Liver (tissue), 9 donors: Measurements from ENCODE around the gene DNMT3A. TPM values are rescaled to one million over a fixed set of nuclear protein-coding genes. Genes with fewer than 3 reads are reported as not detected.

Experiments
- DNase-seq: peaks from one replicate; pipeline ENCODE4 v3.0.0-alpha.2; 2017; ENCODE audit warnings: low spot score
- H3K27ac ChIP-seq, 2 donors: one replicate each; pipeline ENCODE4 v1.7.0; 2013; ENCODE audit warnings: inconsistent platforms in 2 of 2, low read length in 2 of 2, control low read depth in 1 of 2, low read depth in 1 of 2, mild to moderate bottlenecking in 1 of 2
- H3K27me3 ChIP-seq, 4 donors: one replicate each; pipeline versions ENCODE4 v1.6.1 to v1.7.0; 2013; ENCODE audit warnings: low read length in 3 of 4, inconsistent platforms in 1 of 4, mild to moderate bottlenecking in 1 of 4, moderate library complexity in 1 of 4; ENCODE audit not compliant: control insufficient read depth in 4 of 4, insufficient read depth in 4 of 4
- H3K36me3 ChIP-seq, 4 donors: one replicate each; pipeline versions ENCODE4 v1.6.1 to v1.7.0; 2013; ENCODE audit warnings: low read length in 3 of 4, mild to moderate bottlenecking in 3 of 4, low read depth in 1 of 4, moderate library complexity in 1 of 4; ENCODE audit not compliant: control insufficient read depth in 4 of 4, insufficient read depth in 3 of 4
- H3K4me1 ChIP-seq, 4 donors: one replicate each; pipeline versions ENCODE4 v1.6.1 to v1.7.0; 2013; ENCODE audit warnings: low read length in 3 of 4, mild to moderate bottlenecking in 3 of 4, moderate library complexity in 1 of 4; ENCODE audit not compliant: control insufficient read depth in 4 of 4, insufficient read depth in 4 of 4
- H3K4me3 ChIP-seq, 3 donors: one replicate each; pipeline versions ENCODE4 v1.6.1 to v1.7.0; 2013; ENCODE audit warnings: low read length in 3 of 3, control low read depth in 1 of 3, low read depth in 1 of 3, mild to moderate bottlenecking in 1 of 3
- H3K9ac ChIP-seq, 2 donors: one replicate each; pipeline ENCODE4 v1.7.0; 2013; ENCODE audit warnings: low read length in 2 of 2, mild to moderate bottlenecking in 2 of 2, moderate library complexity in 2 of 2, control low read depth in 1 of 2, low read depth in 1 of 2
- H3K9me3 ChIP-seq, 4 donors: one replicate each; pipeline versions ENCODE4 v1.6.1 to v1.7.0; 2013; ENCODE audit warnings: low read length in 3 of 4; ENCODE audit not compliant: control insufficient read depth in 4 of 4
- ATF3 ChIP-seq: IDR thresholded peaks from 2 replicates; pipeline ENCODE4 v1.6.1; 2016; ENCODE audit warnings: antibody characterized with exemption
- CTCF ChIP-seq: fragments of 150-350 bp; IDR thresholded peaks from 2 replicates; pipeline ENCODE4 v1.5.1; 2017; ENCODE audit warnings: improper control_type of control experiment, low read depth, low read length; ENCODE audit not compliant: missing input control
- EGR1 ChIP-seq, 2 donors: IDR thresholded peaks; 2 replicates each; pipeline ENCODE4 v1.6.1; 2016 to 2018; ENCODE audit warnings: antibody characterized with exemption in 2 of 2, low read depth in 2 of 2
- FOXA1 ChIP-seq: IDR thresholded peaks from 2 replicates; pipeline ENCODE4 v1.6.1; 2016; ENCODE audit warnings: antibody characterized with exemption
- FOXA2 ChIP-seq: IDR thresholded peaks from 2 replicates; pipeline ENCODE4 v1.6.1; 2016; ENCODE audit warnings: antibody characterized with exemption
- GABPA ChIP-seq, 2 donors: IDR thresholded peaks in 1 of 2; conservative IDR thresholded peaks in 1 of 2; 2 replicates each; pipeline ENCODE4 v1.6.1; 2016; ENCODE audit warnings: antibody characterized with exemption in 2 of 2, mild to moderate bottlenecking in 1 of 2, moderate library complexity in 1 of 2
- HNF4A ChIP-seq, 2 donors: conservative IDR thresholded peaks; 2 replicates each; pipeline ENCODE4 v1.6.1; 2016; ENCODE audit warnings: antibody characterized with exemption in 2 of 2, mild to moderate bottlenecking in 2 of 2
- HNF4G ChIP-seq: IDR thresholded peaks from 2 replicates; pipeline ENCODE4 v1.6.1; 2016; ENCODE audit warnings: antibody characterized with exemption
- JUND ChIP-seq, 2 donors: IDR thresholded peaks; 2 replicates each; pipeline ENCODE4 v1.6.1; 2016; ENCODE audit warnings: antibody characterized with exemption in 2 of 2
- MAX ChIP-seq: IDR thresholded peaks from 2 replicates; pipeline ENCODE4 v1.6.1; 2016; ENCODE audit warnings: antibody characterized with exemption
- NR2F2 ChIP-seq: IDR thresholded peaks from 2 replicates; pipeline ENCODE4 v1.6.1; 2016; ENCODE audit warnings: antibody characterized with exemption
- RAD21 ChIP-seq, 2 donors: IDR thresholded peaks; 2 replicates each; pipeline ENCODE4 v1.6.1; 2016; ENCODE audit warnings: antibody characterized with exemption in 2 of 2, mild to moderate bottlenecking in 2 of 2
- REST ChIP-seq: IDR thresholded peaks from 2 replicates; pipeline ENCODE4 v1.6.1; 2016; ENCODE audit warnings: antibody characterized with exemption, mild to moderate bottlenecking
- RXRA ChIP-seq, 2 donors: IDR thresholded peaks; 2 replicates each; pipeline ENCODE4 v1.6.1; 2017 to 2018; ENCODE audit warnings: antibody characterized with exemption in 2 of 2, mild to moderate bottlenecking in 1 of 2
- YY1 ChIP-seq: IDR thresholded peaks from 2 replicates; pipeline ENCODE4 v1.6.1; 2016; ENCODE audit warnings: antibody characterized with exemption, mild to moderate bottlenecking
- ZBTB33 ChIP-seq: IDR thresholded peaks from 2 replicates; pipeline ENCODE4 v1.6.1; 2016; ENCODE audit warnings: antibody characterized with exemption
- WGBS: extraction: QIAGEN DNeasy Blood & Tissue Kit; methylation state at CpG from one replicate; pipeline ENCODE4 v1.1.7; 2013; 5-methylcytosine and 5-hydroxymethylcytosine counted together
- polyA plus RNA-seq, 2 donors: library from polyadenylated mRNA; stranded (reverse) in 1 of 2; unstranded in 1 of 2; fragments of 200-250 nt in 1 of 2; fragments of >200 nt in 1 of 2; fragmentation: Nextera tagmentation in 1 of 2; extraction: Ambion mirVana in 1 of 2; gene quantifications; one replicate each; pipeline versions ENCODE4 v1.2.1 to v1.2.3, GENCODE V29; 2013 to 2015
- total RNA-seq, 2 donors: library from RNA; depleted of rRNA; stranded (reverse); fragments of >200 nt; gene quantifications; one replicate each; pipeline ENCODE4 v1.2.3, GENCODE V29; 2014
- donor health status: healthy.
- donor health status: healthy.
- donor health status: healthy.
- donor health status: healthy.
- donor health status: healthy.

DNMT3A gene
- total and polyA plus RNA-seq, 4 donors = 3.5 to 24.2 (median 8.1) TPM

GRCh38 chr2:25389161-25389560 is 47.4 kb upstream of the DNMT3A start:
- no peak overlapping the region for H3K4me3 ChIP-seq
- no peak for TF ChIP-seq CTCF
- no peak for TF ChIP-seq ATF3
- TF ChIP-seq RXRA (IDR thresholded peaks at IDR 0.05) = no peak
- TF ChIP-seq JUND (IDR thresholded peaks at IDR 0.05) = no peak
- no peak for TF ChIP-seq RAD21 (IDR thresholded peaks at IDR 0.05)
- TF ChIP-seq MAX = no peak
- no peak for TF ChIP-seq HNF4A (conservative IDR thresholded peaks at IDR 0.05)
- TF ChIP-seq REST = no peak
- 97% methylated on average over 9 of the region's 9 CpGs for WGBS

GRCh38 chr2:25388491-25388890 is 46.8 kb upstream of the DNMT3A start:
- no peak overlapping the region for H3K27ac ChIP-seq
- WGBS = 92% methylated on average over 6 of the region's 6 CpGs

More at GRCh38 chr2:25389161-25389560, 47.4 kb upstream of the DNMT3A start:
- Histone ChIP-seq H3K9me3 (no peaks in the 10 kb centered on the region), H3K9ac (no peak overlapping the region), H3K27ac (no peak overlapping the region), H3K36me3 (peaks cover 0 to 5% (median 1%) of the 10 kb centered on the region in 4 donors), H3K27me3 (no peaks in the 10 kb centered on the region), H3K4me1 (no peaks in the 10 kb centered on the region)
- DNase-seq = no peak

More at GRCh38 chr2:25388491-25388890, 46.8 kb upstream of the DNMT3A start:
- Histone ChIP-seq H3K4me3 (no peak overlapping the region), H3K27me3 (no peaks in the 10 kb centered on the region), H3K9ac (no peak overlapping the region), H3K36me3 (peaks cover 0 to 5% (median 1%) of the 10 kb centered on the region in 4 donors), H3K9me3 (no peaks in the 10 kb centered on the region), H3K4me1 (no peaks in the 10 kb centered on the region)
- no peak for DNase-seq
- TF ChIP-seq GABPA (IDR thresholded peaks at IDR 0.05 in 1 of 2, conservative IDR thresholded peaks at IDR 0.05 in 1 of 2) (no peak), HNF4G (no peak), ZBTB33 (no peak), RXRA (IDR thresholded peaks at IDR 0.05) (no peak), ATF3 (no peak), EGR1 (IDR thresholded peaks at IDR 0.05; ENCODE audit: low read depth in 2 of 2) (no peak), YY1 (no peak), MAX (no peak), HNF4A (conservative IDR thresholded peaks at IDR 0.05) (no peak), NR2F2 (no peak), RAD21 (IDR thresholded peaks at IDR 0.05) (no peak), FOXA2 (no peak), FOXA1 (no peak), REST (no peak)
